Psoas muscle (tissue), 8 donors: ENCODE data around the gene HSD11B2. TPM values are rescaled to one million over a fixed set of nuclear protein-coding genes. Genes with fewer than 3 reads are reported as not detected.

ENCODE experiments used
- ATAC-seq, 4 donors: fragments of 200-7000 bp; cut with Tn5 transposase; one replicate each; pipeline ENCODE4 v1.9.1; 2020; ENCODE audit warnings: moderate library complexity in 3 of 4, mild to moderate bottlenecking in 2 of 4
- DNase-seq, 2 donors: peaks; one replicate each; pipeline ENCODE4 v3.0.0-alpha.2; 2020
- H3K27ac ChIP-seq: fragments of 200-600 bp; one replicate; pipeline ENCODE4 v1.8.0; 2022
- H3K27me3 ChIP-seq, 3 donors: fragments of 200-600 bp in 1 of 3; one replicate each; pipeline versions ENCODE4 v1.6.1 to v1.8.0; 2013 to 2022; ENCODE audit warnings: low read length in 2 of 3, mild to moderate bottlenecking in 2 of 3, moderate library complexity in 1 of 3; ENCODE audit not compliant: insufficient read depth in 3 of 3
- H3K36me3 ChIP-seq, 2 donors: fragments of 200-600 bp in 1 of 2; one replicate each; pipeline versions ENCODE4 v1.6.1 to v1.8.0; 2013 to 2022; ENCODE audit warnings: low read depth in 1 of 2, mild to moderate bottlenecking in 1 of 2, moderate library complexity in 1 of 2; ENCODE audit not compliant: insufficient read depth in 1 of 2
- H3K4me1 ChIP-seq: fragments of 200-600 bp; one replicate; pipeline ENCODE4 v1.8.0; 2022
- H3K4me3 ChIP-seq: fragments of 200-600 bp; one replicate; pipeline ENCODE4 v1.8.0; 2022; ENCODE audit warnings: mild to moderate bottlenecking
- H3K9me3 ChIP-seq: fragments of 200-600 bp; one replicate; pipeline ENCODE4 v1.8.0; 2022
- WGBS, 3 donors: extraction: QIAGEN DNeasy Blood & Tissue Kit; methylation state at CpG; one replicate each; pipeline versions ENCODE4 v1.1.6 to v1.1.7; 2013; 5-methylcytosine and 5-hydroxymethylcytosine counted together
- intact Hi-C, 2 donors: fragments of 100-400 bp; cut with DNase I; formaldehyde crosslinking; loops; one replicate each; pipeline versions ENCODE4 v1.11.0 to v1.14.2; 2022
- polyA plus RNA-seq, 3 donors: library from polyadenylated mRNA; stranded (reverse); fragments of 200-250 nt; gene quantifications; one replicate each; pipeline ENCODE4 v1.2.3, GENCODE V29; 2013
- total RNA-seq, 4 donors: library from RNA; stranded (reverse); fragmentation: NEBNext Ultra II Directional in 2 of 4; extraction: Animal tissue kit (Norgen Biotek cat#: 25700) in 2 of 4; gene quantifications; one replicate each; pipeline versions ENCODE4 v1.2.1 to v1.2.4, GENCODE V29; 2021 to 2023
- TF ChIP-seq, protein P1 (sequence below): fragments of 200-600 bp; IDR thresholded peaks from one replicate; pipeline ENCODE4 v1.8.0; 2022; ENCODE audit warnings: antibody characterized with exemption
- donor health status: healthy with polysubstance abuse.
- donor health status: DM: no; HTN: no; CAD: no; lungs with moderate emphysema.
- donor health status: Bipolar disorder and iron deficiency.
- donor health status: healthy.
- donor health status: DM: yes; HTN: yes; CAD: no.
- donor health status: DM: no; HTN: no; CAD: no.
- donor health status: DM: no; HTN: no; CAD: no.
- donor health status: DM: yes; HTN: yes; CAD: no.

The HSD11B2 gene
- total and polyA plus RNA-seq, 7 donors, result 0.11 to 0.71 (median 0.27) TPM

DNA sequence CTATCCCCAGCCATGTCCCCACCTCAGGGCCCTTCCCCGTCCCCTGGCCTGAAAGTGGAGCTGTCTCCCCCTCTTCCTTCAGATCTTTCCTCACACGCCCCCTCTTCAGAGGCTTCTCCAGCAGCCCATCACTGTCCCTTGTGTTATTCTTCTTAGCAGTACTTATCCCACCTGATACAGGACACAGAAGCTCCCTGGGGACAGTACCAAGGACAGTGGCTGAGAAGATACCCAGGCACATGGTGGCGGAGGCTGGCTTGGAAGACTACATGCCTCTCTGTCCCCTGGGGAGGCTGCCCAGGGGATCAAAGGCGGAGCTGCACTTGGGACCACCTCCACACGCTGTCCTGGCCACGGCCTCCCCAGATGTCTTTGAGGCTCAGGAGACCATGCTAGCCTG, 23.9 kb downstream of the HSD11B2 start:
- H3K4me1 ChIP-seq, result peaks cover 94% of the 10 kb centered on the region
- DNase-seq, result peak in 1 of 2 donors; percentile 21
- WGBS, 3 donors, result 93 to 96% (median 95%) methylated on average over 6 of the region's 6 CpGs
- H3K4me3 ChIP-seq, result no peak overlapping the region
- H3K27me3 ChIP-seq, result no peaks in the 10 kb centered on the region
- peaks cover 0 to 11% of the 10 kb centered on the region in 2 donors for H3K36me3 ChIP-seq
- intact Hi-C loops, result no loop called here
- TF ChIP-seq, protein P1, sequence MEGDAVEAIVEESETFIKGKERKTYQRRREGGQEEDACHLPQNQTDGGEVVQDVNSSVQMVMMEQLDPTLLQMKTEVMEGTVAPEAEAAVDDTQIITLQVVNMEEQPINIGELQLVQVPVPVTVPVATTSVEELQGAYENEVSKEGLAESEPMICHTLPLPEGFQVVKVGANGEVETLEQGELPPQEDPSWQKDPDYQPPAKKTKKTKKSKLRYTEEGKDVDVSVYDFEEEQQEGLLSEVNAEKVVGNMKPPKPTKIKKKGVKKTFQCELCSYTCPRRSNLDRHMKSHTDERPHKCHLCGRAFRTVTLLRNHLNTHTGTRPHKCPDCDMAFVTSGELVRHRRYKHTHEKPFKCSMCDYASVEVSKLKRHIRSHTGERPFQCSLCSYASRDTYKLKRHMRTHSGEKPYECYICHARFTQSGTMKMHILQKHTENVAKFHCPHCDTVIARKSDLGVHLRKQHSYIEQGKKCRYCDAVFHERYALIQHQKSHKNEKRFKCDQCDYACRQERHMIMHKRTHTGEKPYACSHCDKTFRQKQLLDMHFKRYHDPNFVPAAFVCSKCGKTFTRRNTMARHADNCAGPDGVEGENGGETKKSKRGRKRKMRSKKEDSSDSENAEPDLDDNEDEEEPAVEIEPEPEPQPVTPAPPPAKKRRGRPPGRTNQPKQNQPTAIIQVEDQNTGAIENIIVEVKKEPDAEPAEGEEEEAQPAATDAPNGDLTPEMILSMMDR, result no peak
- no peak overlapping the region for H3K27ac ChIP-seq
- no peak for ATAC-seq
- no peaks in the 10 kb centered on the region for H3K9me3 ChIP-seq

DNA sequence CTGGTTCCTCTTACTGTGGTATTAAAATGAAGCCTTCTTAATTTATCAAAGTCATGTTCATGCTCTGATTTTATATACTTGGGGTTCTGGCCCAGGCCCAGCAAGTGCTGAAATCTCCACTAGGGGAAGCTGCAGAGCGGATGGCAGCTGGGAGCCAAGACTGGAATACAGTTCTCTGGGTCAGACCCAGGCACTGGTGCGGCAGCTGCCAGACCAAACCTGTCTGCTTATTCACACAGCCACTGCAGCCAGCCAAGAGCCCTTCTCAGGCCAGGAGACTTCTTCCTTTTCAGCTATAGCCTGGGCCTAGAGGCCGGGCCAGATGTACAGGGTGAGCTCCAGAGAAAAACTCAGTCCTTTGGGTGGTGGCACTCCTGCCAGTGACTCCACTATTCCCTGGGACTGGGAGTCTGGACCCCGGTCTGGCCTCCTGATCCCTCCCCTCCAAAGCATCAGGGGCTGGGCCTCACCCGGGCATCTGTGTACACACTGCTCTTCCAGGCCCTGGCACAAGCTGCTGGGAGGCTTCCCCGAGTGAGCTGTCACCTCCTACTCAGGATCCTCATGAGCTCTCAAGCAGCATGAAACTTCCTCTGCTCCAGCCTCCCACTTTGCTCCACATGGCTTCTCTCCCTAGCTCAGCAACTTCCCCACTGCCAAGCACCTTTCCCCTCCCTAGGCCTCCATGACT, 25.6 kb downstream of the HSD11B2 start:
- Histone ChIP-seq H3K27ac (peak overlapping the region; percentile 44), H3K9me3 (no peaks in the 10 kb centered on the region), H3K4me3 (no peak overlapping the region), H3K36me3 (peaks cover 0 to 15% of the 10 kb centered on the region in 2 donors), H3K27me3 (no peaks in the 10 kb centered on the region), H3K4me1 (peaks cover 94% of the 10 kb centered on the region)
- peak; percentile 75 to 86 (median 82) for ATAC-seq
- intact Hi-C loops, result no loop called here
- DNase-seq, result peak; percentile 84 to 92
- TF ChIP-seq, protein P1, result peak; percentile 61
- 18 to 35% (median 23%) methylated on average over 6 of the region's 6 CpGs for WGBS, 3 donors

DNA sequence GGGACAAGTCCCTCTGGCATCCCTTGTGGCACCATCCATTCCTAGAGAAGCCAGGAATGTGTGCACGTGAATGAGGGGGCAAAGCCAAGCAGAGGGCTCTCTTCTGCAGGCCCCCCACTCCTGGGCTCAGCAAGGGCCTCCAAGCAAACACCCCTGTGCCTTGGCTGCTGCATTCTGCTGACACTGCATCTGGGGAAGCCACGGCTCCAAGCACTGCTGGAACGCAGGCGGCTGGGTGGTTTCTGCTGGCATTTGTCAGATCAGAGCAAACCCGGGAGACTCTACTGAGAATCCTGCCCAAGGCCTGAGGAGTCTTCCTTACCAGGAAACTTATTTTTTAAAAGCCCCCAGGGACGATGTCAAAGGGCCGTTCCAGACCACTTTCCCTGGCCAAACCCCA, 26.7 kb downstream of the HSD11B2 start:
- TF ChIP-seq, protein P1, result no peak
- DNase-seq, result no peak
- no peak for ATAC-seq
- WGBS, 3 donors, result 42 to 72% (median 43%) methylated on average over 7 of the region's 7 CpGs
- peaks cover 0 to 14% of the 10 kb centered on the region in 2 donors for H3K36me3 ChIP-seq
- H3K27me3 ChIP-seq, result no peaks in the 10 kb centered on the region
- intact Hi-C loops, result no loop called here
- no peak overlapping the region for H3K4me3 ChIP-seq
- H3K27ac ChIP-seq, result peak overlapping the region; percentile 44
- no peaks in the 10 kb centered on the region for H3K9me3 ChIP-seq
- peaks cover 94% of the 10 kb centered on the region for H3K4me1 ChIP-seq

GRCh38 chr16:67458121-67458641, 27.3 kb downstream of the HSD11B2 start:
- Histone ChIP-seq H3K4me3 (no peak overlapping the region), H3K27me3 (no peaks in the 10 kb centered on the region), H3K27ac (peak overlapping the region; percentile 44), H3K36me3 (peaks cover 0 to 8% of the 10 kb centered on the region in 2 donors), H3K9me3 (no peaks in the 10 kb centered on the region), H3K4me1 (peaks cover 94% of the 10 kb centered on the region)
- ATAC-seq (no peak), DNase-seq (peak; percentile 43 to 77)
- intact Hi-C loops, result no loop called here
- 70 to 74% (median 71%) methylated on average over 4 to 6 of the region's 6 CpGs for WGBS, 3 donors
- TF ChIP-seq, protein P1, result no peak
